Measurements from ENCODE around the gene SPDYC.
"Not testable (repeated sequence)": the region's sequence is repeated elsewhere in the genome, so short reads cannot be mapped to it uniquely, and the experiment has no call there.

GRCh38 chr11:65150131-65150508 lies 19.9 kb upstream of the SPDYC start:
- not testable (repeated sequence) for TF ChIP-seq CTCF (conservative IDR thresholded peaks at IDR 0.05 in 1 of 2, IDR thresholded peaks at IDR 0.05 in 1 of 2; ENCODE audit: low read depth in 1 of 2, low read length in 2 of 2); EZH2 (IDR thresholded peaks at IDR 0.05; ENCODE audit: low read length, missing control alignments)

Data from fibroblast of lung (primary cell).